HL-60 (cell line): ENCODE measurements around the gene CCDC57.
A peak's percentile ranks its signal among the peaks of the same experiment; 100 is the strongest.

ENCODE experiments used
- DNase-seq, 2 experiments: peaks; one replicate each; pipeline ENCODE4 v3.0.0-alpha.2; 2010 to 2020; ENCODE audit warnings: low read depth in 1 of 2, low spot score in 1 of 2
- H3K27ac ChIP-seq: fragments of 250-450 bp; sonication (Bioruptor Pico); replicated peaks from 2 replicates; pipeline ENCODE4 v1.5.1; 2020; ENCODE audit warnings: mild to moderate bottlenecking, moderate library complexity
- H3K27me3 ChIP-seq: fragments of 250-450 bp; sonication (Bioruptor Pico); 2 replicates; pipeline ENCODE4 v1.5.1; 2021; ENCODE audit warnings: mild to moderate bottlenecking, moderate library complexity; ENCODE audit not compliant: insufficient read depth, poor library complexity, severe bottlenecking
- H3K4me3 ChIP-seq: replicated peaks from 2 replicates; pipeline ENCODE4 v1.5.1; 2011; ENCODE audit warnings: mild to moderate bottlenecking, control low read depth, low read length; ENCODE audit not compliant: insufficient read depth
- CTCF ChIP-seq: IDR thresholded peaks from one replicate; pipeline ENCODE4 v1.5.1; 2011; ENCODE audit warnings: low read length, control low read depth, inconsistent platforms; ENCODE audit not compliant: insufficient read depth
- GABPA ChIP-seq: IDR thresholded peaks from 2 replicates; pipeline ENCODE4 v1.6.1; 2012; ENCODE audit warnings: low read depth
- POLR2AphosphoS5 ChIP-seq: IDR thresholded peaks from 2 replicates; pipeline ENCODE4 v1.6.1; 2012; ENCODE audit warnings: low read depth
- REST ChIP-seq: IDR thresholded peaks from 2 replicates; pipeline ENCODE4 v1.6.1; 2012; ENCODE audit warnings: low read depth; ENCODE audit not compliant: insufficient replicate concordance
- SPI1 ChIP-seq: IDR thresholded peaks from 2 replicates; pipeline ENCODE4 v1.6.1; 2012; ENCODE audit warnings: low read depth, mild to moderate bottlenecking, borderline replicate concordance

Gene CCDC57

GRCh38 chr17:82101301-82101715 lies 111.3 kb downstream of the CCDC57 start:
- no peak for DNase-seq
- no peak for TF ChIP-seq SPI1
- no peak for TF ChIP-seq REST
- no peak for TF ChIP-seq POLR2AphosphoS5
- TF ChIP-seq GABPA: no peak
- TF ChIP-seq CTCF: no peak
- H3K27me3 ChIP-seq: no peaks in the 10 kb centered on the region
- no peak overlapping the region for H3K4me3 ChIP-seq
- no peak overlapping the region; the same call in 1 of the 2 replicates for H3K27ac ChIP-seq

- DNase-seq: no peak
- no peak overlapping the region for H3K4me3 ChIP-seq
- TF ChIP-seq GABPA (no peak), SPI1 (no peak), CTCF (no peak), POLR2AphosphoS5 (no peak), REST (no peak)
- no peak overlapping the region; the same call in 1 of the 2 replicates for H3K27ac ChIP-seq
- H3K27me3 ChIP-seq: no peaks in the 10 kb centered on the region
Observed at GRCh38 chr17:82100502-82101298, 111.9 kb downstream of the CCDC57 start.

DNA sequence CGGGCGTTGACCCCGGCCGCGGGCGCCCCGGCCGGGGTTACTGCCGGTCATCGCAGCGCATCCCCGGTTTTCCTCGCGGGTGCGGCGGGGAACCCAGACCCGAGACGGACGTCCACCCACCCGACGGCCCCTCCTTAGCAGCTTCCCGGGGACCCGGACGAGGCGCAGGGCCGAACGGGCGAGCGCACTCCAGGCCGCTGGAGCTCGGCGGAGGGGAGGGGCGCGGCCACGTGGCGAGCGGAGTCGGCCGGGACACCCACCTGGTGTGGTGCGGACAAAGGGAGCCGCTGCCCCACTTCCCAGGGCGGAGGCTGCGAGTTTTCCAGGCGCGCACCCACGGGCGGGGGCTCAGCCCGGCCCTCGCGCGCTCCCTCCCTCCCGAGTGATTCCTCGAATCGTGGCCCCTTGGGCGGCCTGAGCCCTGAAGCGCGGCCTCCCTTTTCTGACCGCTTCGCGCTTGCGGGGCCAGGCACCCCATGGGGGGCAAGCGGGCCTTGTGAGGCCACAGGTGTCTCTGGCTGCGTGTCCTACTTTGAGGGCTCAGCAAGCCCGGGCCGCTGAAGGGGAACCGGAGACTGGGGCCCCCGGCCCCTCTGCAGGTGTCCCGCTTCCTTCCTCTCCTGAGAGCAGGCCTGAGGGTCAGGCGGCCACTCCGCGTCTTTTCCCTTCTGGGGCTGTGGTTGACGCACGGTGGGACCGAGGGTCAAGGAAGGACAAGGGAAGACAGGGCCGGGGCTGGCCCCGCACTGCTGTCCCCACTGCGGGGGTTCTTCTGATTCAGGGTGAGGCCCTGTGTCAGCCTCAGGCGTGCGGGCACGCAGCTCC lies 113.5 kb downstream of the CCDC57 start:
- H3K4me3 ChIP-seq: peak overlapping the region; percentile 58
- TF ChIP-seq REST (peak; percentile 9), POLR2AphosphoS5 (peak; percentile 13; the same call in 1 of the 2 replicates), SPI1 (peak; percentile 32; the same call in 1 of the 2 replicates), GABPA (no peak)
- DNase-seq: peak; percentile 56 to 71

More for the DNA sequence above, 113.5 kb downstream of the CCDC57 start:
- Histone ChIP-seq H3K27ac (peak overlapping the region; percentile 79), H3K27me3 (no peaks in the 10 kb centered on the region)
